ENCODE measurements around the gene MEGF9.

The MEGF9 gene

DNA sequence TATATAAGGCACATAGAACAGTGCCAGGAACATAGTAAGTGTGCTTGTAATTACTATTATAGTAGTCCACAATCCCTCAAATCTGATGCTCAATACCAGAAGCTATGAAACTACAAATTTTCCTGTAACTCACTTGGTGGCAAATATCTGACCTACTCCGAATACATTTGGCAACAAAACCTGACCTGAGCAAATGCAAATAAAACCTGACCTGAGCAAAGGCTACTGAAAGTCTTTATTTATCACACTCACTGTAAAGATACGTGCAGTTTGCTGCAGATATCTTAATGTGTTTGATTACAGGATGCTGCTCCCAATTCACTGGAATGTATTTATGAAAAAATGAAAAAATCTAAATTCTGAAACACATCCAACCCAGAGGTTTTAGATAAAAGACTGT lies 7.1 kb downstream of the MEGF9 start:
- no peak for DNase-seq (ENCODE audit: low read depth in 2 of 3, low spot score in 1 of 3)

DNA sequence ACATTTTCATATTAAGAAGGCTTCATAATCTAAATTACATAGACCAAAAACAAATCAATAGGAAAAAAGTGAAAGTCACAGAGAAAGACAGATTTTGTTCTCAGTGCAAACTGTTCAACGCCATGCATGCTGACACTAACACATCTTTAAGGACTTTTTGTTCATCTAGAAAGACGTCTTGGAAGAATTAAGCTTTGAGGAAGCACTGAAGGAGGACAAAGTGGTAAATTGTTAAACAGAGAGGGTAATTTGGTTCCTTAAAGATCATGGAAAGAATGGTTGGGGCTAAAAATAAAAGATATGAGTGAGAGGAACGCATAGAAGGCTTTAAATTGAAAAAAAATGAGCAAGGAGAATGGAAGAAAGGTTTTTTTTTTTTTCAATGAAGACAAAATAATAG lies 9.1 kb downstream of the MEGF9 start:
- DNase-seq (ENCODE audit: low read depth in 2 of 3, low spot score in 1 of 3), result no peak

DNA sequence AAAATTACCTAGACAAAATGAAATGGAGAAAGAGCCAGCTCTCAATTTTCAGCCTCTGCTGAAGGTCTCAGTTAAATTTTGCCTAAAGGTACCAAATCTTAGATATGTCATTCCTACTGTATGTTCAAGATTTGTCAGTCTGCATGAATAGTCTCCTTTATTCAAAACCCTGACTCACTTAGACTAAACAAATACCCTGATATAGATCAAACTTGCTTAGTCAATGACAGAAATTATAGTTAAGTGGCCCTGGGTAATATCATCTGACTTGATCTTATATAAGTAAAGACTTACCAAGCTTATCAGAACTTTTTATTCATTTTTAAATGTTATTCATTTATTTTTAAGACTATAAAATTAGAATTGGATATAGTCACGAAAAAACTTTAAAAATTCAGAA lies 12.2 kb downstream of the MEGF9 start:
- no peak for DNase-seq (ENCODE audit: low read depth in 2 of 3, low spot score in 1 of 3)

DNA sequence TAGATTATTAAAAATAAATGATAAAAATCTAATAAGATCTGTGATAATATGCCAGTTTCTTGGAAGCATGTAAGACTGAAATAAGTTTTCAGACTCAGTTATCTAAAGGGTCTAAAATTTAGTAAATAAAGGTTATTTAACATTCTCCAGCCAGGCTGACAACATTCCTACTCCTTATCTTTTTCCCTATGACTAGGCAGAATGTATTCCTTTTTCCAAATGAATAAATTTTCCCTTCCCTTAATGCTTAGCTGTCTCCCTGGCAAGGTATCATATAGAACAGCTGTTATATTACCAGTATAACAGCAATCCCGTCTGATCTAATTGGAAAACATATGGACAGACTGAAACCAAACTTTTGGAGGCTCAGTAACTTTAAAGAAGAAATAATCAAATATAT lies 13.0 kb downstream of the MEGF9 start:
- DNase-seq (ENCODE audit: low read depth in 2 of 3, low spot score in 1 of 3), result no peak

DNA sequence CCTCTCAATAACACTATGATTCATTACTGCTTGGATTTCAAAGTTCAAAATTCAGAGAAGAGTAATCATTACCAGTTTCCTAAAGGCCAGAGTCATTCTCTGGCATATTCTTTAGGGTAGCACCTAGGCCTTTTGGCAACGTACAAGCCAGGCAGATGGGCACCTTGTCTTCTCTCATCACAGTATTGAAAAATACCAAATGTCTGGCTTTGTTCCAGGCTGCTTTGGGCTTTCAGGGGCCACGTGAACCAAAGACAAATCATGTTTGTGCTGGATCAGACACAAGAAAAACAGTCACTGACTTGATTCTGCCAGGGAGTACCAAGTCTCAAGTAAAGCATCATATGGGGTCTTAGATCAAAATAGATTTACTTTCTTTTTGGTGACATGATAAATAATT lies 15.5 kb downstream of the MEGF9 start:
- no peak for DNase-seq (ENCODE audit: low read depth in 2 of 3, low spot score in 1 of 3)

DNA sequence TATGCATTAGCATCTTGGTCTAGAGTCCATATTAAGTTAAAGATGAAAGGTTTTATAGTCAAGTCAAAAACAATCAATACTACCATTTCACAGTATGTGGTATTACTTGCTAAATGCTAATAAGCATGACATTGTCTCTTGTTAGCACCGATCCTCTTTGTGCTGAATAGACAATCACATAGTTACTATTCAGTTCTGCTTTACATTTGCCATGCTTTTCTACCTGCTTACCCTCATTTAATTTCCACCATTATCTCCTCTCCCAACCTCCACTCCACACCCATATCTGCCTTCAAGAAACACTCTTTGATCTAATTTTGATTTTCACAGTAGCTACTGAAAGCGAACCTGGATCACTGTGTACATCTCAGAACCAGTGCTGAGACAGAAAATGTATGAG lies 16.8 kb downstream of the MEGF9 start:
- DNase-seq (ENCODE audit: low read depth in 2 of 3, low spot score in 1 of 3), result no peak

DNA sequence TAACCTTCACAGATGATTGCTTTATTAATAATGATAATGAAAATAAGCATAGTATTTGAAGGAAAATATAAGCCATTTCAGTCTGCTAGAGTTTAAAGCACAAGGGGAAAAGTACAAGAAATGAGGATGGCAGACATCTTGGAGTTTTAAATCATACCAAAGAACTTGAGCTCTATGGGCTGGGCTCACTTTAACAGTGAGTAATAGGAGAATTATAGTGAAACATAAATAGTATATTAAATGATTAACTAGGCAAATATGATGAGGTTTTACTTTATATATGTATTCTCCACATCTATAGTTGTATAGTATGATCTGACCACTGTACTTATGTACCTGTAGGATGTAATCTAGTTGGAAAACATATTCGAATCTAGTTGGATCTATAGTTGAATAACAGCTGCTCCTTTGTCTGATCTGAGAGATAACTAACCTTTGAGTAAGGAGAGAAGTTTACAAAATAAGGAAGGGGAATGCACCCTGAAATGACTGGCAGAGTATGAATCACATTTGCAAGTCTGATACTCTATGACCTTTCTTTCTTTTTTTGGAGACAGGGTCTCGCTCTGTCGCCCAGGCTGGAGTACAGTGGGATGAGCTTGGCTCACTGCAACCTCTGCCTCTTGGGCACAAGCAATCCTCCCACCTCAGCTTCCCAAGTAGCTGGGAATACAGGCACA lies 17.6 kb downstream of the MEGF9 start:
- no peak for DNase-seq (ENCODE audit: low read depth in 2 of 3, low spot score in 1 of 3)

DNA sequence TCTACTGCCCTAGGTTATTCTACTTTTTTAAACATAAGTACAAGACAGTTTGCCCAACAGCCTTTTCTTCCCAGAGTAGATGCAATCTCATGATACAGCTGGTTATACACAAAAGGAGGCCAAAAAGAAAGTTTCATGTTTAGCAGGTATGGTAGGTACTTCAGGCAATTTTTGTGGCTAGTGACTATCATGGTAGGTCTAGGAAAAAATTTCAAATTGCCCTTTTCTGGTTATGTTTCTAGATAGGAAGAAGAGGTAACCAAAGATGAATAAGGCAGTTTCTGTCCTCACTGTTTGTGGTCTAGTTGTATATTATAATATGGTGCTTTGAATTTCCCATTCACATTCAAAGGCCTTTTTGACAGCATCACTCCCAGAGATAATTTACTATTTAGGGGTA lies 19.7 kb downstream of the MEGF9 start:
- no peak for DNase-seq (ENCODE audit: low read depth in 2 of 3, low spot score in 1 of 3)

DNA sequence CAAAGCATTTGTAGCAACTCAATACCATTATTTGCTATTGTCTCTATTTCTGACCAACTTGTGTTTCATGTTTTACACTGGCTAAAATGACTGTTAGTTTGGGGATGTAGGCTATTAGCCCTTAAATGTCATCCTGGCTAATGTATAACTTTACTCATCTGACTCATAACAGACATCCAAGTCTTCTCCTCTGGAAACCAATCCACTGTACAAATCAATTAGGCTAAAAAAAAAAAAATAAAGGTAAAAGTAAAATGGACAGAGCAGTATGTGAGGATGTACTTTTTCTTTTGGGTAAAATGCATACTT lies 20.6 kb downstream of the MEGF9 start:
- DNase-seq (ENCODE audit: low read depth in 2 of 3, low spot score in 1 of 3), result no peak

DNA sequence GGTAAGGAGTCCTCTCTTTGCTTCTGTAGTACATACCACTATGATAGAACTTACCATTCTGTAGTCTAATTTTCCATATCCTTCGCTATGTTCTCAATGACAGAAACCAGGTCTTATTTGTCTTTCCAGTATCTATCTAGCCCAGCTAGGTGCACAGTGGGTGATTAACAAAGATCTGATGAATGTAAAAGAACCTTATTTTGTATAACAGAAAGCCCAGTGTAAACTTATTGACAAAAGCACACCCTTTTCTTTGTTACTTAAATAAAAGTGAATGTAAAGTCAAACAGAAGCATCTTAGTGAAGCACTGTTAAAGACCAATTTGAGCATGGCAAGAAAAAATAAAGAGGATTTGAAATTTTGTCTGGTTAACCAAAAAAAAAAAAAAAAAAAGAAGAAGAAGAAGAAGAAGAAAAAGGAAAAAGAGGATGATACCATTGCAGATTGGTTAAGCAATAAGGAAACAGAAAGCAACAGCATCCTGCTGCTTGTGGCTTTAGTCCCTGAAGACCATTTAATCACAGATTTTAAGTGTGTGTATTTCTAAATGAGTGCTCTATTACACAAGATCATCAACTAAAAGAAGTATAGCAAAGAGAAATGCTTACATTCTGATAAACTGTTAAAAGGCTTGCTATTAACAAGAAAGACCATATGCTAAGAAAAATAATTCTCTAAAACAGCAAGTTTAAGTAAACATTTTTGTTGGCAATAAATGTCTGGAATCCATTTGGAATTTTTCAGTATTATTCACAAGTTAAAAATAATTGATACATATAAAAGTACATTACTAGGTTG lies 21.2 kb downstream of the MEGF9 start:
- DNase-seq (ENCODE audit: low read depth in 2 of 3, low spot score in 1 of 3), result no peak

DNA sequence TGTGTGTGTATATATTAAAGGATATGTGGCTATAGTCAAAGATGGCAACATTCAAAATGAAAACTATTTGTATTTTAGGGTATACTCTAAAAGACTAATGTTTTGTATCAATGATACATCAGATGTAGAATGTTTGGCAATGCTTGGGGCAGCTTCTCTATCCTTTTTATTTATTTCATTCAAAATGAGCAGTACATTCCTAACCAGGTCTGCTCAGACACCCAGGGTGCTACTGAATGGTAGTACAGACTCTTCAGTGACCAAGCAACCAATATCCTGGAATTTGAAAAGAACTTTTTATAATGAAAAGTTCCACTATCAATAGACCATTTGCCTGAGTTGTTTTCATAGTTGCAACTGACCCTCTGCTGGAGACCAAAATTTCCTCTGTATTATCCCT lies 23.9 kb downstream of the MEGF9 start:
- DNase-seq (ENCODE audit: low read depth in 2 of 3, low spot score in 1 of 3), result no peak

DNA sequence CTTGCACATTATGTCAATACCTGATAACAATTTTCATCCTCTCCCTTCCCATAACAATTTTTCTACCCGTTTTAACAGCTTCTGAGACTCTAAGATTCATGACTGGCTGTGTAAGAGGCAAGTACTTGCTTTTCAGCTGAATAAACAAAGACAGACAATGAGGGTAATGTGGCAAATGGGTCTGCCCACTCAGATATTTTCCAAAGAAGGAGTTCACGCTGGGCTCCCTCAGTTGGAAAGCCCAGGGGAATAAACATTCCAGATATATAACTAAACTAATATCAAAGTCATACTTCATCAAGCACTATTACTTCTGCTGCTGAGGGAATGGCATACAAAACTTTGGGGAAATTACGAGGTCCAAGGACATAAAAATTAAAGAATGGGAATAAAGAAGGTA lies 24.4 kb downstream of the MEGF9 start:
- no peak for DNase-seq (ENCODE audit: low read depth in 2 of 3, low spot score in 1 of 3)

DNA sequence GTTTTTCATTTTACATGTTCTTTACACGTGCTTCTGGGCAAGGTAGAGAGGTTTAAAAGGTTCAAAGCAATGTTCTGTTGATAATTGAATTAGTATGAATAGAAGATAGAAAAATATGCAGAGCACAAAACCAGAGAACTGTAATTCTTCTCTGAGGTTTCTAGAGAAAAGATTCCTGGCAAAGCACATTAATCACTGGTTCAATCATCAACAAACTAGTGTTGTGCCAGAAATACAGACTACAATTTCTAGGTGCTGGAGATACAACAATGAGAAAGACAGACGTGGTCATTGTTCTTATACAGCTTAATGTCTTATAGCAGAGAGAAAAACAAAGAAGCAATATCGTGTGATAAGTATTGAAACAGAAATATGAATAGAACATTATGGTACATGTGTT lies 25.5 kb downstream of the MEGF9 start:
- no peak for DNase-seq (ENCODE audit: low read depth in 2 of 3, low spot score in 1 of 3)

DNA sequence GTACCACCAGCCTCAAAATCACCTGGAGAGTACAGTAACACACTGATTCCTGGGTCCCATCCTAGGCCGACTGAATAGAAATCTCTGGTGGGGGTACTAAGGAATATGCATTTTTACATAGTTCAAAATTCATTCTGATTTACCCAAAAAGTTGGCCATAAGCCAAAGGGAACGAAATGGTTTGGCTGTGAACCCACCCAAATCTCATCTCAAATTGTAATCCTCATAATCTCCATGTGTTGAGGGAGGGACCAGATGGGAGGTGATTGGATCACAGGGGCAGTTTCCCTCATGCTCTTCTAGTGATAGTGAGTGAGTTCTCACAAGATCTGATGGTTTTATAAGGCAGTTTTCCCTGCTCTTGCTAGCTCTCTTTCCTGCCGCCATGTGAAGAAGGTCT lies 31.1 kb downstream of the MEGF9 start:
- DNase-seq (ENCODE audit: low read depth in 2 of 3, low spot score in 1 of 3), result no peak

DNA sequence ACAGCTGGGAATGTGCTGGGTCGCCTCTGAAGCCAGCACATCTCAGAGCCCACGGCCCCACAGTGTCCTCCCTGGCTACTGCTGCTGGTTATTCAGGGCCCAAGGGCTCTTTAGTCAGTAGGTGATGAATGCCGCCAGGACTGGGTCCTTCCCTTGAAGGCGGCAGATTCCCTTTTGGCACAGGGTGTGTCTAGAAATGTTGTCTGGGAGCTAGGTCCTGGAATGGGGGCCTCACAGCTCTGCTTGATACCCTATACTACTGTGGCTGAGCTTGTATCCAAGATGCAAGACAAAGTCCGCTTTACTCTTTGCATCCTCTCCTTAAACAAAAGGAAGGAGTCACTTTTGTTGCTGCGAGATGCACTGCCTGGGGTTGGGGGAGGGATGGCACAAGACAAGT lies 33.1 kb downstream of the MEGF9 start:
- no peak for DNase-seq (ENCODE audit: low read depth in 2 of 3, low spot score in 1 of 3)

DNA sequence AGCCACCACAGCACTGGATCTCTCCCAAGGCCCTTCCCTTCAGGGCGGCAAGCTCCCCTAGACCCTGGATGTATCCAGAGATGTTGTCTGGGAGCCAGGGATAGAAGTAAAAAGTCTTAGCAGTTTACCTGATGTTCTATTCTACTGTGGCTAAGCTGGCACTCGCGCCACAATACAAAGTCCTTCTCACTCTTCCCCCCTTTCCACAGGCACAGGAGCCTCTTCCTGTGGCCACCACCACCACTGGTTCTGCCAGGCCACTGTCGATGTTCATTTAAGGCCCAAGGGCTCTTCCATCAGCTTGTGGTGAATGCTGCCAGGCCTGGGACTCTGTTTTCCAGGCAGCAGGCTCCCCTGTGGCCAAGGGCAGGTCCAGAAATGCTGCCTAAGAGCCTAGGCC lies 33.7 kb downstream of the MEGF9 start:
- DNase-seq (ENCODE audit: low read depth in 2 of 3, low spot score in 1 of 3), result no peak

DNA sequence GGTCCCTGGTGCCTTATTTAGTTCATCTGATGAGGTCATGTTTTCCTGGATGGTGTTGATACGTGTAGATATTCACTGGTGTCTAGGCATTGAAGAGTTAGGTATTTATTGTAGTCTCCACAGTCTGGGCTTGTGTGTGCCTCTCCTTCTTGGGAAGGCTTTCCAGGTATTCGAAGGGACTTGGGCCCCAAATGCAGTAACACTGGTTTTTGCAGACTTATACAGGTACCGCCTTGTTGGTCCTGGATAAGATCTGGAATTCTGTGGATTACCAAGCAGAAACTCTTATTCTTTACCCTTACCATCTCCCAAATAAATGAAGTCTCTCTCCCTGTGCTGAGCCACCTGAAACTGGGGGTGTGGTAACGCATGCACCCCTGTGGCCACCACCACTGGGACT lies 34.1 kb downstream of the MEGF9 start:
- DNase-seq (ENCODE audit: low read depth in 2 of 3, low spot score in 1 of 3), result no peak

DNA sequence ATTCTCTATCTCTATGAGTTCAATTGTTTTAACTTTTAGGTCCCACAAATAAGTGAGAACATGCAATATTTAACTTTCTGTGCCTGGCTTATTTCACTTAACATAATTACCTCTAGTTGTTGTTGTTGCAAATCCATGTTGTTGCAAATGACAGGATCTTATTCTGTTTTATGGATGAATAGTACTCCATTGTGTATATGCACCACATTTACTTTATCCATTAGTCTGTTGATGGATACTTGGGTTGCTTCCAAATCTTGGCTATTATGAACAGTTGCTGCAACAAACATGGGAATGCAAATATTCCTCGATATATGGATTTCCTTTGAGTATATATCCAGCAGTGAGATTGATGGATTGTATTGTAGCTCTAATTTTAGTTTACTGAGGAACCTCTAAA lies 36.3 kb downstream of the MEGF9 start:
- DNase-seq (ENCODE audit: low read depth in 2 of 3, low spot score in 1 of 3), result no peak

DNA sequence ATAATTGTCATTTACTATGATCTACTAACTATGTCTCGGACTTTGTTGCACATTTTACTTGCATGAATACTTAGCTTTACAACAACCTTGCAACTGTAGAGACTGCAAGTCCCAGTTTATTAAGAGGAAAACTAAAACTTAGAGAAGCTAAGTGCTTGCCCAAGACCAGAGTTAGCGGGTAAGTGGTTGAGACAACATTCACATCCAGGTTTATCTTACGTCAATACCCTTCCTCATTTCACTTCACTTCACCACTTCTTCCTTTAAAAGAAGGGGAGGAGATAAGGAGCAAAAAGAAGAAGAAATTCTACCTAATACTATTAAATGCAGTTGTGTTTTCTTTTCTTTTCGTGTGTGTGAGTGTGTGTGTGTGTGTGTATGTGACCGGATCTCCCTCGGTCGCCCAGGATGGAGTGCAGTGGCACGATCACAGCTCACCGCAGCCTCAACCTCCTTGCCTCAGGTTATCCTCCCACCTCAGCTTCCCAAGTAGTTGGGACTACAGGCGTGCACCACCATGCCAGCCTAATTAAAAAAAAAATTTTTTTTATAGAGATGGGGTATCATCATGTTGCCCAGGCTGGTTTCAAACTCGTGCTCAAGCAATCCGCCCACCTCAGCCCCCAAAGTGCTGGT lies 37.4 kb downstream of the MEGF9 start:
- no peak for DNase-seq (ENCODE audit: low read depth in 2 of 3, low spot score in 1 of 3)

DNA sequence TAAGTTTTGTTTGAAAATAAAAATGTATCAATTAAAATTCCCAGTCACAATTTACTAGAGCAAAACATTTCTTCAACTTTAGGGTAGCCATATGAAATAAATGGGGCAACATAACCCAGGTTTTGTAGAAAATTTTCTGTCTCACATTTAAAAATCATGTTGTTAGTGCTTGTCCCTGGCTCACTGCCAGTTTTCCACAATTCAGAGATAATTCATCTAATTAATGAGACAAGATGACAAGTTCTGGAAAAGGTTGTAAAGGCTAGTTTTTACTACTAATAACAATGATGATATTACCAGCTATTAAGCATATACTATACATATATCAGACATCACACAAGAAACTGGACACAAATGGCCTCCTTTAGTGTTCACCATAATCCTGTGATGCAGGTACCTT lies 45.9 kb downstream of the MEGF9 start:
- no peak for DNase-seq (ENCODE audit: low read depth in 2 of 3, low spot score in 1 of 3)

DNA sequence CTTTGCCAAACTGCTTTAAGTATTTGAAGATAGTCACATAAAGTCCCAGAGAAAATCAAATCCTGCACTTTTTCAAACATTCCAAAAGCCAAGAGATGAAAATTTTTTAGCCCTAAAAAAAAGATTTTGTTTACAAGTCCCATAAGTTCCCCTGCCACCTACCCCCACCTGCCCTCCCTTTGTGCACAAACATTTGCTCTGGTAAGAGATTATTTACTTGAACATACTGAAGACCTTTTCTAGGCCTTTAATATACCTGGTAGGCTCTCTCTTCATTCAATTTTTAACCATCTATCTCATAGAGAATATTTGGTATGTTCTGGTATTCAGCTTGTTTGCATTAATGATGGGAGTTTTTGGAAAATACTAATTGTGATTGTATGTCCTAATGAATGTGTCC lies 50.3 kb downstream of the MEGF9 start:
- no peak for DNase-seq (ENCODE audit: low read depth in 2 of 3, low spot score in 1 of 3)

DNA sequence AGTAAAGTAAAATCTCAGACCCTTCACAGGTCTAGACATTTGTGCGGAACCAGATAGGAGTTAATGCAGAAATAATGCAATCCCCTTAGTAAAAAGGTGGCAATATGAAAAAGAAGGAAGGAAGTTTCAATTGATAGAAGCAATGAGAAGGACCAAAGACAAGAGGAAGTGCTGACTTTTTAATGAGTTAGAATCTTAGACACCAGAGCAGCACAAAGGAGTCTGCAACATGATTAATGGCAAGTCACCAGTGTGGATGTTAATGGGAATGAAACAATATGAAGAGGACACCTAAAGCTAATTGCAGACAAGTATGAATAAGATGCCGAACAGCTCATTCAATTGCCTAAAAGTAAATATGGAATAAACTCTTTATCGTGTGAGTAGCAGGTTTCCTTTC lies 50.9 kb downstream of the MEGF9 start:
- no peak for DNase-seq (ENCODE audit: low read depth in 2 of 3, low spot score in 1 of 3)

DNA sequence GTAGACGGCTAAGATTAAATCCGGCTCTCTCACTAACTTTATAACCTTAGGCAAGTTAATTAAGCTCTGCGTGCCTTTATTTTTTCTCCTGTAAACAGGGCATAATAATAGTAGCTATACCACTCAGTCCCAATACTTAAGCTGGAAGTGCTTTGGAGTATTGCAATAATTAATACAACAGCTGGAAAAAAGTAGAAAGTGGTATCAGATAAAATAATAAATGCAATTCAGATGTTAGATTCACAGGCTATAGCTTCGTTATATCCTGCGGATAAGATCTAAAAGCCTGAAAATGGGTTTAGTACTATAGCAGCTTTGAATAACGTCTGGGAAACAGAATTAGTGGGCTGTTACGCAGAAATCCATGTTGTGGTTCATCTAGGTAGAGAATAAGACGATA lies 51.8 kb downstream of the MEGF9 start:
- no peak for DNase-seq (ENCODE audit: low read depth in 2 of 3, low spot score in 1 of 3)

All from stimulated activated CD4-positive, alpha-beta T cell treated with anti-CD3 and anti-CD28 coated beads, Interleukin-12 subunit alpha, Interleukin-12 subunit beta, amount 100 ng/mL, for 48 hours (primary cell).